GM21825 (cell line): Measurements from ENCODE around the gene WWOX.

Experiments
- ATAC-seq: cut with Tn5 transposase; IDR thresholded peaks from one replicate; pipeline ENCODE4 v1.9.1; 2021; ENCODE audit warnings: mild to moderate bottlenecking, moderate library complexity; ENCODE audit not compliant: unreplicated experiment

WWOX gene

GRCh38 chr16:79137426-79137939 is 1038.0 kb downstream of the WWOX start:
- ATAC-seq: no peak

GRCh38 chr16:79139799-79140198 is 1040.3 kb downstream of the WWOX start:
- no peak for ATAC-seq

DNA sequence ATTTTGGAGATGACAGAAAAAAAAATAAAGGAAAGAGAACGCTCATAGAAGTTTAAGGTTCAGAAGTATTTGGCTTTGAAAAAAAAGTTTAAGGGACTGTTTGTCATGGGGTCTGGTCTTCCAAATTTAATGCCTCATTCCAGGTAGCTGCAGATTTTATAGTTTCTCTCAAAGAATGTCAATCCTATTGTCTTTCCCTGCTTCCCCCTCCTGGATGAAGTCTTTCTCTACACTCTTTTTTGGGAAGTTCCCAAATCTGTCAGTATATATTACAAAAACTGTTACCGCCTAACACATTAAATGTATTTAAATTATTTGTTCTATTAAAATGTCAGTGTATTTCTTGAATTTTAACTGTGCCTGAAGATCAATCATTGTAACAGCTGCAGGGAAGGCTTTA is 1043.6 kb downstream of the WWOX start:
- no peak for ATAC-seq

DNA sequence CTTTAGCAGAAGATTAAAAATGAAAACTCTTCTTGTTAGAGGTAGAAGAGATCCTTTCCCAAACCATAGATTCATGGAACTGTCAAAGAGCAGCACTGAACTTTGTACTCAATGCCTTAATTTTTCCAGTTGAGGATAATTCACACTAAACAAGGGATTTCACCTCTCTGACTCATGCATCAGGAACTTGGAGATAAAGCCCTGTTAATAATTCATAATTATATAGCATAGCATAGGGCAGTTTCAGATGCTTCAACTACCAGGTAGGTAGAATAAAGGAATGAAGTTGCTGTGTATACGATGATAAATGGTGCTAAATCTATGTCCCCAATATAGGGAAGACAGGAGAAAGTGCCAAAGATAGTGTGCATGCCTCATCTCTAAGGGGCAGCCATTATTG is 1050.7 kb downstream of the WWOX start:
- ATAC-seq: no peak

GRCh38 chr16:79150632-79151310 is 1051.3 kb downstream of the WWOX start:
- no peak for ATAC-seq

- ATAC-seq: no peak
These were observed 1054.6 kb downstream of the WWOX start for GRCh38 chr16:79154086-79154485.

- no peak for ATAC-seq
These were observed 1056.0 kb downstream of the WWOX start for GRCh38 chr16:79155471-79155870.

- no peak for ATAC-seq
These were observed 1056.5 kb downstream of the WWOX start for GRCh38 chr16:79155904-79156303.

DNA sequence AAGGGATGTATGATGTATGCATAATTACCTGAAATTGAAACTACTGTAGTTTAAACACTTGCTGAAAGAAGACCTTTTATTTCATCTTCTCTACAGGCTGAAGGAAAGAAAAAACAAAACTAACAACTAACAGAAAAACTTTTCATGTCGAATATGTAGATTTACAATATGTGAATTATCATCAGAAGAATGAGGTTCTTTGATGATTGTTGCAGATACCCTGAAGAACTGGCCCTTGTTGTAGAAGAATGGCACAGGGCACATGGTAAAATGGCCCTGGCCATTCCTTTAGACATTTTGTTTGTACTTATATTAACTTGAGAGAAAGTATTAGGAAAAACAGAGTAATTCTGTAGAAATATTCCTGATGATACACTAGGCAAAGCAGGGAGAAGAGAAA is 1057.3 kb downstream of the WWOX start:
- ATAC-seq: no peak

DNA sequence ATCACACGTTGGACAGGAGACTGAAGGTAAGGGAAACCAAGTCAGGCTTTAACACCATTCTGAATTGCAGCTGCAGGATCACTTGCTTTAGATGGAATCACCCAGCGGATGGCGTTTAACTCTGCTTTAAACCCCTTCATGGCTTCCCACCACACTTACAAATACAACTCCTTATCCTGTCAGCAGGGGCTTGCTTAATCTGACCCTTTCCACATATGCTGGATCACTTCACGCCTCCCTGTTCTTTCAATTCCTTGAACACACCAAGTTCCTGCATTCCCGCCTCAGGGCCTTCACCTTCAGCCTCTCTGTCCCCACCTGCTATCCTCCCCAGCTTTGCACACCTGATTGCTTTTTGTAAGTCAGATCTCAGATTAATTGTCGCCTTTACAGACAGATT is 1058.9 kb downstream of the WWOX start:
- no peak for ATAC-seq

GRCh38 chr16:79159261-79160049 is 1060.0 kb downstream of the WWOX start:
- no peak for ATAC-seq

DNA sequence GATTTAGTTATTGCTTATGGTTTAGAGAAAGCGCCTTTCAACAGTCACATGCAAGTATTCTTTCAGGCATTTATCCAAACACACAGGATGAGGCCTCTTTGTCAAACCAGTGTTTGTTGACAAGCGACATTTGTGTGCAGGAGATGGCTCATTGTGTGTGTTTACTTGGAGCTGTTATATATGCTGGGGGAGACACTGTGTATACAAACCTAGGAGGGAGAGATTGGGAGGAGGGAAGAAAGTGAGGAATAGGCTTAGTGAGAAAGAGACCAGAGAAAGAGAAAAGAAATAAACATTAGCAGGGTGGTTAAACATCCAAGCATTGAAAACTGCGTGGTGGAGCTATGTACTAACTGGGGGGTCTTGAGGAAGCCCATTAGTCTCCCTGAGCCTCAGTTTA is 1063.5 kb downstream of the WWOX start:
- no peak for ATAC-seq

DNA sequence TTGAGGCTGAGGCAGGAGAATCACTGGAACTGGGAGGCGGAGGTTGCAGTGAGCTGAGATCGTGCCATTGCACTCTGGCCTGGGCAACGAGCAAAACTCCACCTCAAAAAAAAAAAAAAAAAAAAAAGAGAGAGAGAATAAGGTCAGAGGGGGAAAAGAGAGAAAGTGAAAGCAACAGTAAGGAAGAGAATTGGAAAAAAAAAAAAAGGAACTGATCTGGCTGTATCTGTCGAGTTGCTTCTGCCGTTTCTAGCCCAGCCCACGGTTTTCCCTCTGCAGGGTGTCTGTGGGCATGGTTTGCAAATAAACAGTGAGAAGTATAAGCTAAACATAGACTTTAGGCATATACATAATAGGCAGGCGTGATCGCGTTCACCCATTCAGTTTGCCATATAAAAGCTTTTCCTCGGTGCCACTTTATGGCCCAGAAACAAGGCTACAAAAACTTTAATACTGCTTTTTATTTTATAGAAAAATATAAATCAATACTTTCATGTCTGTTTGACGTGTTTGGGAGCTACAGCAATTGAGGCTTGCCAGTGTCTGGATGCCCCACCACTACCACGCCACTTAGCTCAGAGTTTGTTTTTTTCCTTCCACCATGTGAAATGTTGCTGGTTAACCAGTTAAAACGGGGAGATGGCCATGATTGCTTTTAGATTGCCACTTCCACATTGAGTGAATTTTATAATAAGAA is 1064.4 kb downstream of the WWOX start:
- ATAC-seq: no peak

DNA sequence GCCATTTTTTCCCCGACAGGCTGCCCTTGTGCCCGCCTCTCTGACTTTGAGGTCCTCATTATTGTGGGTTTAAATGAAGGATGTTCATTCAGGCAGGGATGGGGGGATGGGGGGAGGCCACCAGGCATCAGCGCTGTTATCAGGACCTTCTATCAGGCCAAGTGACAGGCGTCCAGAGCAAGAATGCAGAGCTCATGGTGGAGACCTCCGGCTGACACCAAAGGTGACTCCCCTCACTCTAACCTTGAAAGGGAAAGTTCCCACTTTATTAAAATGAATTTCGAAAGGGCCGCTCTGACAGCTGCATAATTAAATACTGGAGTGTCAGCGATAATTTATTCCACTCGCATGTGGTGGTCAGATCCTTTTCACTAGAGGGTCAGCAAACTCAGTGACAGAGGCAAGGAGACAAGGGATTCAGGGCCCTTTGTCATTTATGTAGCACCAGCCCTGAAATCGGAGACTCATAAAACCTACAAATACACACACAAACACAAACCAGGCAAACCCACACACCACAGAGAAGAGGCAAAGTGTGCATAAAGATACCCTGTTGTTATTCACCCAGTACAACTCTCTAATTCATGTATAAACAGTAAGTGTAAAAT is 1065.0 kb downstream of the WWOX start:
- no peak for ATAC-seq

DNA sequence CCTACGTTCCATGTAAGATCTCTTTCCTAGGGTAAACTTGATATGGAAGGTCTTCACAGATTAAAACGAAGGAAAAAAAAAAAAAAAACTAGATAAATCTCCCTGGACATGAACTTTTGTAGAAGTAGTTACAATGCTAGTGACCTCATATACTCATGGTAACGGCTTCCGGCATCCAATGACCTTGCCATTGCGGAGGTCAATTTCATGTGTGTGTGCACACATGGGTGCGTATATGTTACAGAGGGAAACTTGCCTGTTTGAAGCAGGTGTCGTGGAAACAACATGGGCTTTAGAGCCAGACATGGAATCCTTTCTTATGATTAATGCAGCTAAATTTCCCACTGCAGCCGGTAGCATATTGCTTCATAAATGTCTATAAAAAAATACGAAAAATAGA is 1065.6 kb downstream of the WWOX start:
- ATAC-seq: no peak

DNA sequence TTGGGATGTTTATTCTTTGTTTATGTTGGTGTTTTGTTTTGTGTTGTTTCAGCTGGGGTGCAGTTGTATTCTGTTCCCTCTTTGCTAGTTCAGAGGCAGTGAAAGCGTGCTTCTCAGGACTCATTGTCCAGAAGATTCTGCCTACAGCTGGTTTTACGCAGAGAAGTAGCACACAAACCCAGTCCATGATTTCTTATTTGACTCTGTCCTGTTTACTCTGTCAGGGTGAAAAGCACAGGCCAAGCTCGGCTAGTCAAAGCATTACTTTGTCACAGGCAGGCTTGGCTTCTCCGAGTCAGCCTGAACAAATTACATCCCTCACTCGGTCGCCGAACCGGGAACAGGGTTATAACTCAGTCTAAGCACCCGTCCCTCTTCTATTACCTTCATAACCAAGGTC is 1066.1 kb downstream of the WWOX start:
- ATAC-seq: no peak

DNA sequence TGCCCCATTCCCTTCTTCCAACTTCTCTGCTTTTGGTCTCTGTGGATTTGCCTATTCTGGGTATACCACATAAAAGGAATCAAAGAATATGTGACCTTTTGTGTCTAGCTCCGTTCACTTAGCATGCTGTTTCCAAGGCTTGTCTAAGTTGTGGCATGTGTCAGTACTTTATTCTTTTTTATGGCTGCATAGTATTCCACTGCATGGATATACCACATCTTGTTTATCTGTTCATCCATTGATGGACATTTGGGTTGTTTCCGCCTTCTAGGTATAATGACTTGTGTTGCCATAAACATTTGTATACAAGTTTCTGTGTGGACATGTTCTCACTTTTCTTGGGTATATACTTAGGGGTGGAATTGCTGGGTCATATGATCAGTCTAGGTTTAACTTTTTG is 1068.4 kb downstream of the WWOX start:
- no peak for ATAC-seq

- ATAC-seq: no peak
These were observed 1068.9 kb downstream of the WWOX start for GRCh38 chr16:79168321-79168720.

GRCh38 chr16:79169239-79169638 is 1069.8 kb downstream of the WWOX start:
- ATAC-seq: no peak

DNA sequence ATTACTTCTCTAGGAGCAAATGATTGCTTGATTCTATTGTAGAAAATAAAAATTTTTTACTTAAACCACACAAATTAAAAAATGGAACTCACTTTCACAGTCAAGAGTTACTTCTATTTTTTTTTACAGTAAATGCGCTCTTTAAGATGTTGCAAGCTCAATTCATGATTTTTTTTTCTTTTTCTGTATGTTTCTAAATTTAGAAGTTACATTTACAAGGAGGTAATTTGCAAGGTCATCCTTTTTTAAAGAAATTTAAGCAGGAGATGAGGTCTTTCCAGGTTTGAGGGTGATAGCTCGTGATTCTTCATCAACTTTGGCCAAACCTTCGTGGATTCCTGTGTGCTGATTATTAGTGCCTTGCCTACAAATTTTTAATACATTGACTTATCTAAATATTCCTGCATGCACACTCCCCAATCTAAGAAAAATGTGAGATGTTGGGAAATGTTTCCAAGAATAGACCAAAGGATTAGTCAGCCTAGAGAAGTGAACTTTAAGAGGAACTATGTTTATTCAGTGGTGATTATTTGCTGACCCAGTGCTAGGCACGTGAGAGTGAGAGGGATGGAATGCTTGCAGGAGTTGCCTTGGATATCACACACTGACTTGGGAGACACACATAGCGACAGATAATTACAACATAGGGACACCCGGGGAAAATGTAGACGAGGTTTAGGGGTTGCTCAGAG is 1071.2 kb downstream of the WWOX start:
- no peak for ATAC-seq

- ATAC-seq: no peak
These were observed 1072.0 kb downstream of the WWOX start for GRCh38 chr16:79171504-79171903.
